ENCODE data around the gene SURF6.

- no peak for TF ChIP-seq CTCF (IDR thresholded peaks at IDR 0.05)
- no peak for TF ChIP-seq POLR2A (IDR thresholded peaks at IDR 0.05)
Observed at GRCh38 chr9:133380734-133381133, 44.7 kb upstream of the SURF6 start.

Data from esophagus squamous epithelium (tissue), 4 donors.